Measurements from ENCODE around the gene CPNE5. TPM values are rescaled to one million over a fixed set of nuclear protein-coding genes. Genes with fewer than 3 reads are reported as not detected.

CPNE5 gene
- total and polyA plus RNA-seq, 12 donors = 0.26 to 3.5 (median 1.1) TPM; not detected in 1

DNA sequence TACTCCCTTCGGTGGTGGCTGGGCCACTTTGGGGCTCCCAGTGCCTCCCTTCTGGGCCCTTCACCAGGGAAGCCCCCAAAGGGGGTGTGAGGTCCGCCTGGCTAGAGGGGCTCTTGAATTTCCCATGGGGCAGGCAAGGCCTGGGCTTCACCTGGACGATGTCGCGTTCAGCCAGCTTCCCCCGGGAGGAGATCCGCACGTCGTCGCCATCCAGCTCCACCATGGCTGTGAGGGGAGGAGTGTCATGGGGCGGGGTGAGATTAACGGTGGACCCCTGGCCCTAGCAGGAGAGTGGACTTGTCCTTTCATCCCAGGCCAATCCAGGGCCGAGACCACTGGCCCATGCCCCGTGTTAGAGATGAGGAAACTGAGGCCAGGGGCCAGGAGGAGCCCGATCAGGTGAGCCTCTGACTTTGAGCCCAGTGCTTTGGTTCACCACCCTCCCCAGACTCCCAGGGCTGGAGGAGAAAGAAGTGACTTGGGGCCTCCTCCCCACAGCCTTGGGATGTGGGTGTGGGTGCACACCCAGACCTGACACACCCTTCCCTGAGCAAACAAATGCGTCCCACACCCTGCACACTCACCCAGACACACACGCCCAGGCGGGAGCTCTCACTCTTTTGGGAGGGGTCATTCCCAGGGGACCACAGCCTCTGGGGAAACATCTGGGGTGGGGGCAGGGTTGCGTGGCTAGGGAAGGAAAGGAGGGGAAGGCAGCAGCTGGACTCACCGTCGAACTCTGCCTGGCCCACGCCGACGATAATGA, 95.5 kb downstream of the CPNE5 start:
- Histone ChIP-seq H3K27me3 (no peaks in the 10 kb centered on the region), H3K9me3 (replicated peaks in 1 of 3) (no peaks in the 10 kb centered on the region), H3K27ac (no peak overlapping the region), H3K4me1 (replicated peaks in 1 of 2) (no peaks in the 10 kb centered on the region), H3K36me3 (replicated peaks in 1 of 2) (no peaks in the 10 kb centered on the region), H3K4me3 (no peak overlapping the region)
- intact Hi-C loops (cut with DNase I) = no loop called here
- no peak for TF ChIP-seq POLR2A (IDR thresholded peaks at IDR 0.05)
- TF ChIP-seq CTCF (IDR thresholded peaks at IDR 0.05) = no peak
- no peak for DNase-seq
- 81 to 90% (median 87%) methylated on average over 21 to 24 of the region's 24 CpGs for WGBS, 4 donors

GRCh38 chr6:36743032-36743431, 96.2 kb downstream of the CPNE5 start:
- H3K27me3 ChIP-seq = no peaks in the 10 kb centered on the region
- no peak overlapping the region for H3K27ac ChIP-seq
- H3K9me3 ChIP-seq (replicated peaks in 1 of 3) = no peaks in the 10 kb centered on the region
- intact Hi-C loops (cut with DNase I) = no loop called here
- no peak overlapping the region for H3K4me3 ChIP-seq
- no peak for TF ChIP-seq CTCF (IDR thresholded peaks at IDR 0.05)
- TF ChIP-seq POLR2A (IDR thresholded peaks at IDR 0.05) = no peak
- no peaks in the 10 kb centered on the region for H3K4me1 ChIP-seq (replicated peaks in 1 of 2)
- DNase-seq = no peak
- no peaks in the 10 kb centered on the region for H3K36me3 ChIP-seq (replicated peaks in 1 of 2)
- WGBS, 4 donors = 80 to 86% (median 82%) methylated on average over 5 of the region's 5 CpGs

DNA sequence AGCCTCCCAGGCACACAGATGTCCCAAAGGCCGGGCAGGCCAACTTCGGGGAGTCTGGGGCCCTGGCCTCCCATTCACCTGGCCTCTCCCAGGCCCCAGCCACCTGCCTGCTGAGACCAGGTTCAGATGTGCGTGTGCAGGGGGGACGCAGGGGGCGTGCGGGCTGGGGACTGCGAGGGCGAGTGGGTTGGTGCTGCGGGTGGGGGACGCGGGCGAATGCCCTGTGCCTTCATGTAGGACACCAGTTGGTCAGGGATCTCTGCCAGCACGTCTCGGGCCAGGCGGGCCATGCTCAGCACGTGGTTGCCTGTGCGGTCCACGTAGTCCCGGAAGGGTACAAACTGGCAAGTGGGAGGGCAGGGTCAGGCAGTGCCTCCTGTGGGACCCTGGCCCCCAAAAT, 97.1 kb downstream of the CPNE5 start:
- intact Hi-C loops (cut with DNase I) = no loop called here
- 92 to 96% (median 94%) methylated on average over 8 to 19 of the region's 19 CpGs for WGBS, 4 donors
- Histone ChIP-seq H3K4me3 (no peak overlapping the region), H3K4me1 (replicated peaks in 1 of 2) (no peaks in the 10 kb centered on the region), H3K9me3 (replicated peaks in 1 of 3) (no peaks in the 10 kb centered on the region), H3K27ac (no peak overlapping the region), H3K36me3 (replicated peaks in 1 of 2) (no peaks in the 10 kb centered on the region), H3K27me3 (no peaks in the 10 kb centered on the region)
- no peak for TF ChIP-seq CTCF (IDR thresholded peaks at IDR 0.05)
- TF ChIP-seq POLR2A (IDR thresholded peaks at IDR 0.05) = no peak
- no peak for DNase-seq

DNA sequence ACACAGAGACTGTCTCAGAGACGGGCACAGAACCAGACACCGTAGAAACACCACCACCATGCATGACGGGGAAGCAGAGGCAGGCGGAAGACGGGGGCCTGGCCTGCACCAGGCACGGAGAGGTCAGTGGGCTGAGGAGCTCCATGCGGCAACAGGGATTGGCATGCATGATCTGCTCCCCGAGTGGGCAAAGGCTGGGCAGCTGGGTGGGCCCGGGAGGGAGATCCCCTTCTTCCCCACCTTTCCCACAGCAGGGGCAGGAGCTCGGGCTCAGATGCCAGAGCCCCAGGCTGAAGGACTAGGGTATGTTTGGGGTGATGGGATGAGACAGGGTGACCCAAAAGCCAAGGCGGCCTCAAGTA, 98.4 kb downstream of the CPNE5 start:
- TF ChIP-seq CTCF (IDR thresholded peaks at IDR 0.05) (no peak), POLR2A (IDR thresholded peaks at IDR 0.05) (no peak)
- H3K27ac ChIP-seq = peak overlapping the region in 2 of 5 donors; percentile 21 to 29
- intact Hi-C loops (cut with DNase I) = no loop called here

More for the DNA sequence above, 98.4 kb downstream of the CPNE5 start:
- no peaks in the 10 kb centered on the region for H3K27me3 ChIP-seq
- H3K4me1 ChIP-seq (replicated peaks in 1 of 2) = no peaks in the 10 kb centered on the region
- DNase-seq = no peak
- no peaks in the 10 kb centered on the region for H3K9me3 ChIP-seq (replicated peaks in 1 of 3)
- H3K36me3 ChIP-seq (replicated peaks in 1 of 2) = no peaks in the 10 kb centered on the region
- 84 to 88% (median 86%) methylated on average over 11 of the region's 11 CpGs for WGBS, 4 donors
- no peak overlapping the region for H3K4me3 ChIP-seq

Data from adrenal gland (tissue), 12 donors.